Measurements from ENCODE around the gene GRM5. TPM values are rescaled to one million over a fixed set of nuclear protein-coding genes. Genes with fewer than 3 reads are reported as not detected.
"Not testable (repeated sequence)": the region's sequence is repeated elsewhere in the genome, so short reads cannot be mapped to it uniquely, and the experiment has no call there.

GRM5 gene
- total RNA-seq, 1 donor from 2014 or later: 0.49 TPM

DNA sequence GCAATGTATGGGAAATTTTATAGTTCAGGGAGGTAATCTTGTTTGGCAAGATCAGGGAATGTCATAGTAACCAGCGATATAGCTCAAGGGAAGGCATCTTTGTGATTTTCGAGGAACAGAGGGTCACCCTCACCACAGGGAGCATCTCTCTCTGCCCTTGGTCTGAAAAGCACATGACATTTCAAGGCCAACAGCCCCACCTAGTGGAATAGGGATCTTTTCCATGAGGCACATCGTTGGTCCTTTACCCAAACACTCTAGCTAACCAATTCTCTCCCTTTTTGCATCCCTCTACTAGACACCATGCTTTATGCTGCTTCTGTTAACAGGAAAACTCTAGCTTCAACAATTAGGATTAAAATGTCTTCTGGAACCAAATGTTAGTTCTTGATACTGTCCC lies 179.0 kb downstream of the GRM5 start:
- no peaks in the 10 kb centered on the region for H3K27me3 Mint-ChIP-seq (ENCODE audit: low read depth)
- H3K27ac Mint-ChIP-seq (ENCODE audit: unreplicated experiment): no peak overlapping the region
- no peak overlapping the region for H3K4me3 Mint-ChIP-seq
- peak; percentile 63 for TF ChIP-seq CTCF (conservative IDR thresholded peaks at IDR 0.05)
- no peaks in the 10 kb centered on the region for H3K4me1 Mint-ChIP-seq
- H3K36me3 Mint-ChIP-seq (ENCODE audit: low read depth): no peaks in the 10 kb centered on the region
- peaks cover 9% of the 10 kb centered on the region for H3K9me3 Mint-ChIP-seq
- peak; percentile 54 for DNase-seq (ENCODE audit: low read depth, low spot score)

- not testable (repeated sequence) for H3K27ac Mint-ChIP-seq (ENCODE audit: unreplicated experiment); H3K4me3 Mint-ChIP-seq; H3K9me3 Mint-ChIP-seq; H3K36me3 Mint-ChIP-seq (ENCODE audit: low read depth); H3K4me1 Mint-ChIP-seq; H3K27me3 Mint-ChIP-seq (ENCODE audit: low read depth); DNase-seq (ENCODE audit: low read depth, low spot score)
Measured at GRCh38 chr11:88882800-88883199, 183.0 kb downstream of the GRM5 start.

DNA sequence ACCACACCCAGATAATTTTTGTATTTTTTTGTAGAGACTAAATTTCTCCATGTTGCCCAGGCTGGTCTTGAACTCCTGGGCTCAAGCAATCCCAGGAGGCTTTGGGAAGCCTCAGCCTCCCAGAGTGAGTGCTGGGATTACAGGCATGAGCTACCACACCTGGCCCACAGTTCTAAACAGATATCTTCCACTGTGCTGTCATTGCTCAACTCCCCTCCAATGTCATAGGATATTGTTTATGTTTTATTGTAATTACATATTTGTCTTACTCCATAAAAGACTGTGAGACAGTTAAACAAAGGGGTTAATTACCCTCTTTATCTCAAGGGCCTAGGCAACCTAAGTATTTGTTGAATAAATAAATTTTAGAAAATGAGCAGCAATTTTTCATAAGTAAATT lies 204.2 kb downstream of the GRM5 start:
- TF ChIP-seq CTCF (conservative IDR thresholded peaks at IDR 0.05): no peak
- H3K27ac Mint-ChIP-seq (ENCODE audit: unreplicated experiment): no peak overlapping the region
- no peaks in the 10 kb centered on the region for H3K27me3 Mint-ChIP-seq (ENCODE audit: low read depth)
- peaks cover 4% of the 10 kb centered on the region for H3K4me1 Mint-ChIP-seq
- no peak overlapping the region for H3K4me3 Mint-ChIP-seq
- H3K36me3 Mint-ChIP-seq (ENCODE audit: low read depth): no peaks in the 10 kb centered on the region
- H3K9me3 Mint-ChIP-seq: peaks cover 7% of the 10 kb centered on the region
- DNase-seq (ENCODE audit: low read depth, low spot score): no peak

DNA sequence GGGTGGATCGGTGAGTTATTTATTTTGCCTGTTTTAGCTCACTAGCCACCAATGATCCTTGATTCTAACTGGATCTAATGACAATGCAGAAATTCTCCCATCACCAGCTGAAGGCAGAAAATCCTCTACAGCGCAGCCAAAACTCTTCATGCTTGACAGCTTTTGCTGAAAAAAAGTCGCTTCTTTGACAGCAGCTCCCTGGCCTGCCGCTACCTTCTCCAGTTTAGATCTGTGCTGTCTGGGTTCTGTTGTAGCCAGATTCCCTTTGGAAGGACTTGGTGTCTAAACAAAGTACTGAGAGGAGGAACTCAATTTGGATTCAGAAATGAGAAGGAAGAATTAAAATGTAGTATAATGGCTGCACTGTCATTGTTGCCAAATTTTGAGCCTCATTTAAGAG lies 205.4 kb downstream of the GRM5 start:
- not testable (repeated sequence) for H3K27me3 Mint-ChIP-seq (ENCODE audit: low read depth); H3K36me3 Mint-ChIP-seq (ENCODE audit: low read depth); H3K27ac Mint-ChIP-seq (ENCODE audit: unreplicated experiment); DNase-seq (ENCODE audit: low read depth, low spot score); H3K4me3 Mint-ChIP-seq; H3K9me3 Mint-ChIP-seq; H3K4me1 Mint-ChIP-seq

DNA sequence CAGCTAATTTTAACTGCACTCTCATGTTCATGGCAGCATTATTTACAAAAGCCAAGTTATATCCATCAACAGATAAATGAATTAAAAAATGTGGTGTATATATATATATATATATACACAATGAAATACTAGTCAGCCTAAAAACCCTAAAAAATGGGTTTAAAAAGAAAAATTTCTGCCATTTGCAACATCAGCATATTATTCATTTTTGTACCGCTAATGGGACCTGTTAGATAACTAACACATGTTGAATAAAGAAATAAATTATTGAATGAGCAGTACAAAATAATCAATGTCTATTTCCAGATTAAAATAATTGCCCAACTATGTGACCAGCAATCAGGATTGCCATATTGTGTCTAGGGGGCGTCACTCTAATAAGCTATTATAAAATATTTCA lies 211.8 kb downstream of the GRM5 start:
- not testable (repeated sequence) for H3K27me3 Mint-ChIP-seq (ENCODE audit: low read depth); H3K4me3 Mint-ChIP-seq

GRCh38 chr11:88851547-88851946 lies 214.2 kb downstream of the GRM5 start:
- H3K27me3 Mint-ChIP-seq (ENCODE audit: low read depth); H3K4me1 Mint-ChIP-seq; H3K4me3 Mint-ChIP-seq; DNase-seq (ENCODE audit: low read depth, low spot score); H3K27ac Mint-ChIP-seq (ENCODE audit: unreplicated experiment); H3K9me3 Mint-ChIP-seq; H3K36me3 Mint-ChIP-seq (ENCODE audit: low read depth): not testable (repeated sequence)

More for the DNA sequence above, 211.8 kb downstream of the GRM5 start:
- H3K36me3 Mint-ChIP-seq (ENCODE audit: low read depth); H3K9me3 Mint-ChIP-seq; H3K4me1 Mint-ChIP-seq; DNase-seq (ENCODE audit: low read depth, low spot score); H3K27ac Mint-ChIP-seq (ENCODE audit: unreplicated experiment): not testable (repeated sequence)

DNA sequence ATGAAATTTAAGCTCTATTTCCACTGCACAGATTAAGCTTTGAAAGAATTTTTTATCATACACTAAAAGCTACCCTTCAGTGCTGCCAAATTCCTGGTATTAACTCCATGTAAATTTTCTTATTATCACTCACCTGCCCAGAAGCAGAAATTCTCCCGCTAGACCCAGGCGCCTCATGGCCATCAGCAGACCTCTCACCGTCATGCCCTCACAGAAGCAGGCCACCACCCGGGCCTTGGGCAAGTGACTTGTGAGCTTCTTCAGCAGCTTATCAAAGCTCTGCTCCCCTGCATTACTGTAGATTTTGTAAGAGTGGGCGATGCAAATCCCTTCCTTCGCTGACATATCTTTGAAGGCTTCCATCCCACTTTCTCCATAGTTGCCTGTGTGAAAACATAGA lies 216.0 kb downstream of the GRM5 start:
- H3K27me3 Mint-ChIP-seq (ENCODE audit: low read depth); H3K4me3 Mint-ChIP-seq; H3K27ac Mint-ChIP-seq (ENCODE audit: unreplicated experiment); DNase-seq (ENCODE audit: low read depth, low spot score); H3K36me3 Mint-ChIP-seq (ENCODE audit: low read depth); H3K9me3 Mint-ChIP-seq; H3K4me1 Mint-ChIP-seq: not testable (repeated sequence)

GRCh38 chr11:88849368-88849767 lies 216.4 kb downstream of the GRM5 start:
- no peak for DNase-seq (ENCODE audit: low read depth, low spot score)
- TF ChIP-seq CTCF (conservative IDR thresholded peaks at IDR 0.05): no peak
- H3K4me3 Mint-ChIP-seq: no peak overlapping the region
- H3K27me3 Mint-ChIP-seq (ENCODE audit: low read depth): no peaks in the 10 kb centered on the region
- H3K27ac Mint-ChIP-seq (ENCODE audit: unreplicated experiment): no peak overlapping the region
- no peaks in the 10 kb centered on the region for H3K4me1 Mint-ChIP-seq
- no peaks in the 10 kb centered on the region for H3K36me3 Mint-ChIP-seq (ENCODE audit: low read depth)
- no peaks in the 10 kb centered on the region for H3K9me3 Mint-ChIP-seq

GRCh38 chr11:88846266-88846665 lies 219.5 kb downstream of the GRM5 start:
- H3K9me3 Mint-ChIP-seq; H3K36me3 Mint-ChIP-seq (ENCODE audit: low read depth); H3K27me3 Mint-ChIP-seq (ENCODE audit: low read depth); H3K27ac Mint-ChIP-seq (ENCODE audit: unreplicated experiment); H3K4me1 Mint-ChIP-seq; H3K4me3 Mint-ChIP-seq; DNase-seq (ENCODE audit: low read depth, low spot score): not testable (repeated sequence)

DNA sequence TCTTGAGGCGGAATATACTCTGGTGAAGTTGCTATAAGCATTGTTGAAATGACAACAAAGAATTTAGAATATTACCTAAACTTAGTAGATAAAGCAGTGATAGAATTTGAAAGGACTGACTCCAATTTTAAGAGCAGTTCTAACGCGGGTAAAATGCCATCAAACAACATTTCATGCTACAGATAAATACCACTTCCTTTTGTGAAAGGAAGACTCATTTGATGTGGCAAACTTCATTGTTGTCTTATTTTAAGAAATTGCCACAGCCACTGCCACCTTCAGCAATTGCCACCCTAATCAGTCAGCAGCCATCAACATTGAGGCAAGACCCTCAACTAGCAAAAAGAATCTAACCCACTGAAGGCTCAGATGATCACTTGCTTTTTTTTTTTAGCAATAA lies 220.8 kb downstream of the GRM5 start:
- not testable (repeated sequence) for DNase-seq (ENCODE audit: low read depth, low spot score); H3K27me3 Mint-ChIP-seq (ENCODE audit: low read depth); H3K27ac Mint-ChIP-seq (ENCODE audit: unreplicated experiment); H3K36me3 Mint-ChIP-seq (ENCODE audit: low read depth); H3K9me3 Mint-ChIP-seq; H3K4me1 Mint-ChIP-seq; H3K4me3 Mint-ChIP-seq

GRCh38 chr11:88843766-88844426 lies 221.9 kb downstream of the GRM5 start:
- H3K27me3 Mint-ChIP-seq (ENCODE audit: low read depth); H3K27ac Mint-ChIP-seq (ENCODE audit: unreplicated experiment); H3K4me3 Mint-ChIP-seq; H3K4me1 Mint-ChIP-seq; DNase-seq (ENCODE audit: low read depth, low spot score); H3K9me3 Mint-ChIP-seq; H3K36me3 Mint-ChIP-seq (ENCODE audit: low read depth): not testable (repeated sequence)
